Globus pallidus (tissue), 1 donor: ENCODE results near the gene DPEP1.

ENCODE experiments used
- DNase-seq: peaks from one replicate; pipeline ENCODE4 v3.0.0-alpha.2; 2015; ENCODE audit warnings: low spot score

DPEP1 gene

GRCh38 chr16:89687092-89687940 lies 73.9 kb downstream of the DPEP1 start:
- DNase-seq: no peak
